GM12878 (cell line): ENCODE measurements around the gene EBF3. TPM values are rescaled to one million over a fixed set of nuclear protein-coding genes. Genes with fewer than 3 reads are reported as not detected.

Experiments
- ATAC-seq: fragments of 200-7000 bp; cut with Tn5 transposase; 3 replicates; pipeline ENCODE4 v1.9.1; 2020; ENCODE audit warnings: mild to moderate bottlenecking, moderate library complexity
- BruUV-seq: library from RNA; stranded (reverse); fragments of 400-500 nt; replicated peaks from 2 replicates; lab custom pipeline; 2021; lab: Mats Ljungman, UMichigan
- CTCF ChIA-PET: fragments of 300-600 bp; sonication (Branson Sonifier 250); formaldehyde crosslinking; extraction: SDS; loops from one replicate; lab custom pipeline; 2021; ENCODE audit warnings: inconsistent platforms; lab: Yijun Ruan, JAX
- POLR2A ChIA-PET: fragments of 350-600 bp; formaldehyde crosslinking; extraction: SDS; loops from one replicate; lab custom pipeline; 2021; ENCODE audit warnings: inconsistent platforms; lab: Charles Lee
- RAD21 ChIA-PET: fragments of 300-600 bp; sonication (Branson Sonifier 250); formaldehyde crosslinking; loops from one replicate; lab custom pipeline; 2023; ENCODE audit warnings: antibody characterized with exemption; ENCODE audit not compliant: unreplicated experiment; lab: Charles Lee
- SMC1A ChIA-PET: fragments of 300-600 bp; sonication (Branson Sonifier 250); formaldehyde crosslinking; loops from one replicate; lab custom pipeline; 2023; ENCODE audit not compliant: unreplicated experiment, uncharacterized antibody; lab: Charles Lee
- DNase-seq: peaks from one replicate; pipeline ENCODE4 v3.0.0-alpha.2; 2011; ENCODE audit warnings: low read depth, low spot score
- FAIRE-seq: peaks from 3 replicates; lab custom pipeline; 2011; peaks lifted over from hg19 to GRCh38; lab: Jason Lieb, UNC
- H2AFZ ChIP-seq: 2 replicates; pipeline ENCODE4 v1.6.0; 2011; ENCODE audit warnings: low read depth, low read length, control low read depth; ENCODE audit not compliant: control insufficient read depth
- H3K27ac ChIP-seq: 2 replicates; pipeline ENCODE4 v1.5.1; 2011; ENCODE audit warnings: control low read depth; ENCODE audit not compliant: control insufficient read depth, insufficient read depth
- H3K27me3 ChIP-seq, 2 experiments: replicated peaks in 1 of 2; 2 replicates each; pipeline versions ENCODE4 v1.6.0 to v1.6.1; 2011; ENCODE audit warnings: low read length in 1 of 2; ENCODE audit not compliant: control insufficient read depth in 2 of 2, insufficient read depth in 2 of 2
- H3K36me3 ChIP-seq, 2 experiments: 2 replicates each; pipeline ENCODE4 v1.5.1; 2011; ENCODE audit warnings: low read length in 1 of 2; ENCODE audit not compliant: control insufficient read depth in 2 of 2, insufficient read depth in 2 of 2
- H3K4me1 ChIP-seq: 2 replicates; pipeline ENCODE4 v1.6.1; 2011; ENCODE audit warnings: mild to moderate bottlenecking, low read length, moderate library complexity, mixed read lengths; ENCODE audit not compliant: control insufficient read depth, insufficient read depth
- H3K4me2 ChIP-seq: 2 replicates; pipeline ENCODE4 v1.6.0; 2011; ENCODE audit warnings: control low read depth; ENCODE audit not compliant: control insufficient read depth, insufficient read depth
- H3K4me3 ChIP-seq: fragments of 200-600 bp; sonication (generic); 2 replicates; pipeline ENCODE4 v1.5.1; 2016
- H3K79me2 ChIP-seq: 2 replicates; pipeline ENCODE4 v1.6.0; 2011; ENCODE audit warnings: low read length; ENCODE audit not compliant: control insufficient read depth, insufficient read depth
- H3K9ac ChIP-seq: 2 replicates; pipeline ENCODE4 v1.8.0; 2011; ENCODE audit warnings: low read length, control low read depth, mixed read lengths; ENCODE audit not compliant: control insufficient read depth, insufficient read depth
- H3K9me3 ChIP-seq: replicated peaks from 3 replicates; pipeline ENCODE4 v1.5.1; 2011; ENCODE audit warnings: mild to moderate bottlenecking, low read length; ENCODE audit not compliant: control insufficient read depth, insufficient read depth
- H4K20me1 ChIP-seq: 2 replicates; pipeline ENCODE4 v1.6.0; 2011; ENCODE audit not compliant: control insufficient read depth, insufficient read depth
- BMI1 ChIP-seq: fragments of 450-650 bp; IDR thresholded peaks from 2 replicates; pipeline ENCODE4 v1.6.1; 2016; ENCODE audit warnings: mild to moderate bottlenecking, moderate library complexity, borderline replicate concordance
- IKZF1 ChIP-seq: fragments of 450-650 bp; conservative IDR thresholded peaks from 2 replicates; pipeline ENCODE4 v1.6.1; 2017; ENCODE audit warnings: antibody characterized with exemption, mild to moderate bottlenecking
- JUNB ChIP-seq: IDR thresholded peaks from 2 replicates; pipeline ENCODE4 v1.6.1; 2016; ENCODE audit warnings: antibody characterized with exemption, mild to moderate bottlenecking
- MXI1 ChIP-seq: fragments of 150-350 bp; IDR thresholded peaks from 2 replicates; pipeline ENCODE4 v1.6.1; 2011; ENCODE audit warnings: low read depth, mild to moderate bottlenecking, inconsistent platforms, low read length, improper control_type of control experiment
- MYB ChIP-seq: fragments of 150-350 bp; IDR thresholded peaks from 2 replicates; pipeline ENCODE4 v1.6.1; 2014; ENCODE audit warnings: mild to moderate bottlenecking, low read depth, low read length, borderline replicate concordance
- NR2F1 ChIP-seq: fragments of 450-650 bp; conservative IDR thresholded peaks from 2 replicates; pipeline ENCODE4 v1.6.1; 2017; ENCODE audit warnings: mild to moderate bottlenecking
- RCOR1 ChIP-seq: conservative IDR thresholded peaks from 2 replicates; pipeline ENCODE4 v1.6.1; 2012; ENCODE audit warnings: low read depth, low read length, improper control_type of control experiment
- SMC3 ChIP-seq: IDR thresholded peaks from 2 replicates; pipeline ENCODE4 v1.6.1; 2011; ENCODE audit warnings: low read length, improper control_type of control experiment, borderline replicate concordance
- SP1 ChIP-seq: IDR thresholded peaks from one replicate; pipeline ENCODE4 v1.6.1; 2011; ENCODE audit warnings: low read depth, low read length
- WGBS: methylation state at CpG from one replicate; pipeline ENCODE4 v1.1.6; 2016; ENCODE audit warnings: low lambda C conversion rate; ENCODE audit not compliant: insufficient replicate concordance, insufficient coverage; ENCODE audit errors: missing lambda C conversion rate; 5-methylcytosine and 5-hydroxymethylcytosine counted together
- in situ Hi-C: fragments of 300-500 bp; cut with MboI; formaldehyde crosslinking; loops from 9 replicates; pipeline ENCODE4 v1.14.3; 2018; ENCODE audit warnings: mixed read lengths
- intact Hi-C: fragments of 100-400 bp; cut with micrococcal nuclease; formaldehyde crosslinking; loops from one replicate; pipeline ENCODE4 v1.14.2; 2022; ENCODE audit not compliant: unreplicated experiment
- polyA plus RNA-seq, 11 experiments: library from polyadenylated mRNA; depleted of rRNA in 4 of 11; unstranded in 6 of 11; stranded (reverse) in 5 of 11; fragments of >200 nt; fragmentation: Nextera tagmentation in 4 of 11; fragmentation: Illumina TruSeq in 1 of 11; extraction: Ambion mirVana in 4 of 11; extraction: Trizol in 1 of 11; gene quantifications; 1 replicate in 1 of 11; 2 replicates in 10 of 11; pipeline versions ENCODE4 v1.2.1 to v1.2.3, GENCODE V29; 2011 to 2016; ENCODE audit warnings: inconsistent platforms in 2 of 11, missing spikeins in 2 of 11, low read depth in 1 of 11
- total RNA-seq, 4 experiments: library from RNA; depleted of rRNA in 3 of 4; stranded (reverse); fragments of >200 nt in 3 of 4; fragmentation: Illumina TruSeq in 1 of 4; extraction: Trizol in 1 of 4; gene quantifications; 2 replicates each; pipeline versions ENCODE4 v1.2.1 to v1.2.3, GENCODE V29; 2013 to 2021
- TF ChIP-seq, protein P1 (sequence below): IDR thresholded peaks from 2 replicates; pipeline ENCODE4 v1.6.1; 2011; ENCODE audit warnings: borderline replicate concordance, low read depth, mild to moderate bottlenecking, moderate library complexity, mixed read lengths, low read length; ENCODE audit not compliant: insufficient read depth; ENCODE audit errors: extremely low read length

Gene EBF3
- total and polyA plus RNA-seq, 10 of the 15 experiments (the other 5 are each of a cell fraction or from before 2014, with no cell fraction given) = not detected

DNA sequence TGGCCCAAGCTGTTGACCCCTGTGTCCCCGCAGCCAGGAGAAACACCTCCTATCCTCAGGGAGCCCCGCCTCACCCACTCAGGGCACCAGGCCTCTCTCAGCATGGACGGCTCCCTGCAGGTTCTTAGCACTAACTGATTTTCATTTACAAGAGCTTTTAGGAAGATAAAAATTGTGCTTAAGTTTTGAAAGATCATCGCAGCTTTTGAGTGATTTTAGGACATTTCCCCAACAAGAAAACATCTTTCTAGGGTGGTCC, 22.1 kb downstream of the EBF3 start:
- Histone ChIP-seq H4K20me1 (no peaks in the 10 kb centered on the region), H2AFZ (no peak overlapping the region), H3K79me2 (no peaks in the 10 kb centered on the region), H3K27me3 (no peaks in the 10 kb centered on the region; a peak in 1 of 4 replicates), H3K36me3 (no peaks in the 10 kb centered on the region)
- no peak for DNase-seq
- no peak for ATAC-seq
- TF ChIP-seq MXI1 (no peak), SP1 (no peak), SMC3 (no peak)
- TF ChIP-seq, protein P1, sequence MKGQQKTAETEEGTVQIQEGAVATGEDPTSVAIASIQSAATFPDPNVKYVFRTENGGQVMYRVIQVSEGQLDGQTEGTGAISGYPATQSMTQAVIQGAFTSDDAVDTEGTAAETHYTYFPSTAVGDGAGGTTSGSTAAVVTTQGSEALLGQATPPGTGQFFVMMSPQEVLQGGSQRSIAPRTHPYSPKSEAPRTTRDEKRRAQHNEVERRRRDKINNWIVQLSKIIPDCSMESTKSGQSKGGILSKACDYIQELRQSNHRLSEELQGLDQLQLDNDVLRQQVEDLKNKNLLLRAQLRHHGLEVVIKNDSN = no peak
- TF ChIP-seq, all 136 proteins: peak for 0
- POLR2A ChIA-PET = no interaction called here
- BruUV-seq = no TSS peak
- Histone ChIP-seq H3K4me3 (no peak overlapping the region), H3K9ac (no peak overlapping the region), H3K27ac (no peak overlapping the region), H3K4me2 (no peak overlapping the region), H3K4me1 (no peaks in the 10 kb centered on the region), H3K9me3 (no peaks in the 10 kb centered on the region)
- intact Hi-C loops (no loop called here), in situ Hi-C loops (no loop called here)
- CTCF ChIA-PET = no interaction called here
- no peak for FAIRE-seq
- SMC1A ChIA-PET = no interaction called here
- 18% methylated on average over 4 of the region's 4 CpGs for WGBS
- RAD21 ChIA-PET = no interaction called here

DNA sequence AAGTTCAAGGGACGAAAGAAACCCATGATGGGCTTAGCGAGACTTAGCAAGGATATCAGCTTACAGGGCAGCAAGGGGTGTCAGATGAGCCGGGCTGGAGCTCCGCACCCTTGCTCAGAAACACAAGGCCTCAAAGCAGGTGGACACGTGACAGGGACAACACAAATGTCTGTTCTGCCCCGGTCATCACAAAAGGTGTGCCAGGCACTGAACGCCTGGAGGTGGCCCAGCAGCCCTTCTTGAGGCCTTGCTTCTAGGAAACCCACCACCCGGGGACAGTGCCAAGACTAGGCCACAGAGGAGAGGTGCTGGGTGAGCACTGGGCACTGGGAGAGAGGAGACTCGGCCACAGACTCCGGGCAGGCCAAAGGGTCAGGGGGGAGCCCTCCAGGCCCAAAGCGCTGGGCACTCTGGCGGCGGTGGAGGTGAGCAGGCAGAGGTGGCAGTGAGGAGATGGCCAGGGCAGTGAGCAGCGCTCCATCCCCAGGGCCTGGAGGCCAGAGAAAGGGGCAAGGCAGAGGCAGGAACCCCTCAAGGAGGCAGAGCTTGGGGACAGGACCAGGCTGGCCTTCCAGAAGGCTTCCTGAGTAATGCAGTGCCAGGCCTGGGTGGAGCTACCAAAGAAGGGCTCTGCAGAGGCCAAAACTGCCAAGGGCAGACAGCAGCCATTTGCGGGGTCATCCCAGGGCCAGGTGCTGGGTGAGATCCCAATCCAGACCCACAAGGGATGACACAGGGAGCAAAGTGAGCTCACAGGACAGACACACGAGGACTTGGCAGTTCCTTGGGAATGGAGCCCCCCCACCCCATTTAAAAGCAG, 22.7 kb downstream of the EBF3 start:
- 24% methylated on average over 15 of the region's 16 CpGs for WGBS
- H3K79me2 ChIP-seq = no peaks in the 10 kb centered on the region
- no peaks in the 10 kb centered on the region for H3K9me3 ChIP-seq
- FAIRE-seq = no peak
- intact Hi-C loops = no loop called here
- BruUV-seq = no TSS peak
- no peaks in the 10 kb centered on the region for H3K4me1 ChIP-seq
- H2AFZ ChIP-seq = no peak overlapping the region
- ChIA-PET CTCF (no interaction called here), POLR2A (no interaction called here), RAD21 (no interaction called here), SMC1A (no interaction called here)
- H3K4me2 ChIP-seq = no peak overlapping the region
- H4K20me1 ChIP-seq = no peaks in the 10 kb centered on the region
- H3K9ac ChIP-seq = no peak overlapping the region
- no peak for ATAC-seq
- no peaks in the 10 kb centered on the region; a peak in 1 of 4 replicates for H3K27me3 ChIP-seq
- H3K27ac ChIP-seq = no peak overlapping the region
- no peak for TF ChIP-seq NR2F1
- no peak for TF ChIP-seq IKZF1
- no peak for TF ChIP-seq BMI1
- no peak for TF ChIP-seq RCOR1
- no peak for TF ChIP-seq JUNB
- no peak for TF ChIP-seq MYB
- TF ChIP-seq, all 136 proteins: peak for 0
- no peak for DNase-seq
- Histone ChIP-seq H3K36me3 (no peaks in the 10 kb centered on the region), H3K4me3 (no peak overlapping the region)
- in situ Hi-C loops = no loop called here
